CMK (cell line): ENCODE data around the gene NCOA6.
"Not testable (repeated sequence)": the region's sequence is repeated elsewhere in the genome, so short reads cannot be mapped to it uniquely, and the experiment has no call there.

Experiments
- DNase-seq: peaks from one replicate; pipeline ENCODE4 v3.0.0-alpha.2; 2010; ENCODE audit warnings: low read depth

Gene NCOA6

GRCh38 chr20:34774449-34774848 lies 51.0 kb downstream of the NCOA6 start:
- DNase-seq: no peak

- DNase-seq: no peak
These were observed 51.7 kb downstream of the NCOA6 start for GRCh38 chr20:34773726-34774125.

- no peak for DNase-seq
These were observed 53.0 kb downstream of the NCOA6 start for GRCh38 chr20:34772437-34772836.

- DNase-seq: no peak
These were observed 53.8 kb downstream of the NCOA6 start for GRCh38 chr20:34771680-34772081.

DNA sequence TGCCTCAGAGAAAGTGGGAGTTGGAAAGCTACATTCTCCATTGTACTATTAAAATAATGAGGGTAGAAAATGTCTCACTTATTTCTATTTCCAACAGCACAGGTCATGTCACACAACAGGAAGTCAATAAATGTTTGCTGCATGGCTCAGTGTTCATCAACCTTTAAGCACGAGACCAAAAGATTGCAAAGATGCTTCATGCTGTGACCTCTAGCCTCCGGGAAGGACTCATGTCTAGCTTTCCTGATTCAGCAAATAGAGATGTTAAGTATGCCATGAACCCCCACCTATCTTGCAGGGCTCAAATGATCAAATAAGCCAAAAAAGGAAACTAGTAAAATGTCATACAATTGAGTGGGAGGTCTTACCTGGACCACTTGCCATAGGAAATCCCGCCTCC lies 57.4 kb downstream of the NCOA6 start:
- DNase-seq: no peak

GRCh38 chr20:34762031-34762555 lies 63.4 kb downstream of the NCOA6 start:
- no peak for DNase-seq

DNA sequence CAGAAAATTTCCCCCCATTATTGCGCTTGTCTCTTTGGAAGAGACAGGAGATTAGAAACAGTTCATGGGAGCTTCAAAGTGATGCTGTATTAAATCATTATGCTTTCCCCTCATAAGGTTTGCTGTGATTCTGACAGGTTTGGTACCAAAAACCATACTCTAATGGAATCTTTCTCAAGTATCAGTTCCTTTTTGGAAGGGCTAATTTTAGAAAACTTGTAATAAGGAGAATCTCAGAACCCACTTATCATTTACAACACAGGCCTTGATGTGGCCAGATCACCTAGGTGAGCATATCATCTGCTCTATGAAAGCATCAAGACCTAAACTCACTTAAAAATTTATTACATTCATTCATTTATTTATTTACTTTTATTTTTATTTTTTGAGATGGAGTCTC lies 70.1 kb downstream of the NCOA6 start:
- no peak for DNase-seq

- no peak for DNase-seq
These were observed 70.8 kb downstream of the NCOA6 start for GRCh38 chr20:34754611-34755010.

- no peak for DNase-seq
These were observed 71.6 kb downstream of the NCOA6 start for GRCh38 chr20:34753706-34754461.

DNA sequence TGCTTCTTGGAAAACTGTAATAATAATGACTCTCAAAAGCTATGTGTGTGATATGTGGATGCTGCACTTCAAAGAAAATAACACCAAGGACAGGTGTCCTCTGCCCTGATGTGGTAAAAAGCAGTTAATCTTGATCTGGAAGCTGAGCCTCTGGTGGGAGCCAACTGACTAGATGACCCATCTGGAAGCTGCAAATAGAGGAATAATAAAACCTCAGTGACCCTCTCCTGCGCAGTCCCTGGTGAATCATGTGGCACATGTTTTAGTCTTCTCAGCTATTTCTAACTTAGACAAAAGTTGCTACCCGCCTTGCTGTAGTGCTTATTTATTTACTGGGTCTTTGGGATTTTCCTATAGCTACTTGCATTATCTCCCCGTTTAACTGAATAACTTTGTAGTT lies 74.0 kb downstream of the NCOA6 start:
- DNase-seq: no peak

DNA sequence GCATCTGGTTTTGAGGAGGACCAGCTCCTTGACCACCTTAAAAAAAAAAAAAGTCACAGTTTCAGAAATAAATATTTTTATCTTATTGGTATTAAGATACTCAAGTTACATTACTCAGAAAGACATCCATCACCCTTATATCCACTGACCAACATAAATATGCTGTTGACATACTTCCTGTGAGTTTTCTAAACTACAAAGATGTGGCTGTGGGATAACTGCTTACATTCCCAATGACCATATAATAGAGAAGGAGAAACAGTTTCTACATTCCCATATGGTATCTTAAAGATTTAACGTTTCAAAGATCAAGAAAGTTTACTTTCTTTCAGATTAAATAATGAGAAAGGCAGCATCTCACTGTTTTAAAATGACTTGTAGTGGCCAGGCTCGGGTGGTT lies 75.0 kb downstream of the NCOA6 start:
- DNase-seq: no peak

DNA sequence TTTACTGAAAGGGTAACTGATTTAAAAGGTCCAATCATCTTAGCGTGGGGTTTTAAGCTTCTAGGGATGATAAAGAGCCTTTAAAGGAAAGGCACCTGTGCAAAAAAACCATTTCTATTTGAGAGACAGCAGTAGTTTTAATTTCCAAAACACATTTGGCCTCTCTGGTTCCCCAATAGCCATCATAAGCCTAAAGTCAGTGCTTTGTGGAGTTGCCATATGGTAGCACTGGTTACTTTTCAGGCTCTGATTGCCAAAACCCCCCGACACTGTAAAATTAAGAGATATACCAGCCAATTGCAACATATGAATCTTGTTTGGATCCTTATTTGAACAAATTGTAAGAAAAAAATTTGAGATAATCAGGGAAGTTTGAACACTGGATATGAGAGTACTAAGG lies 76.7 kb downstream of the NCOA6 start:
- DNase-seq: no peak

DNA sequence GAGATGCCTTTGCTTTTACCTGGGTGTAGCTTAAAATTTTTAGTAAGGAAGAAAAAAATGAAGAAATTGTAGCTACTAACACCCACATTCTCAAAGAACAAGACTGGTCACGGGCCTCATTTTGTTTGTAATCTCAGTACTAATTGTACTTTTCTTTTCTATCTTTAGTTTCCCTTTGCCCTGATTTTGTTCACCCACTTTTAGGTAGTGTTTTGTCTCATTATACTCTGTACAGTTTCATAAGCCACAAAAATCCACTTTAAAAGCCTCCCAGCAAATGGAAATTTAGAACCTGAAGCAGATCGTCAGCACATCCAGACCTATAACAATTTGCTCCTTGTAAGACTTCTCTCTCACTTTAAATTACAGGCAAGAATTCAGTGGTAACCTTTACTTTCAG lies 78.0 kb downstream of the NCOA6 start:
- DNase-seq: no peak

- no peak for DNase-seq
These were observed 78.8 kb downstream of the NCOA6 start for GRCh38 chr20:34746674-34747073.

DNA sequence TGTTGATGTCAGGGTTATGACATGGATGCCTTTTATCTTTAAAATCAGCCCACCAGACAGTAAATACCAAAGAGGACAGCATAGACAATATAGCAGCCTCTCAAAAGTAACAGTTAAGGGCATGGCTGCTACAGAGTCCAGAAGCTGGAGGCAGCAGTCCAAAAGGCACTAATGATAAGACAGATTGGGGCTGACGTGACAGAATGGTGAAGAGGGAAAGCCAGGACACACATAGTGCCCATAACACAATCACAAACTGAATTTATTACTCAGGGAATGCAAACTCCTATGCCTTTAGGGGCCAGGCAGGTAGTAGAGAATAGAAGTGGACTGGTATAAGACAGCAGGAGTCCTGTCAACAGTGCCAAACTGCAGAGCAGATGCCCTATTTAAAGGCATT lies 80.6 kb downstream of the NCOA6 start:
- DNase-seq: no peak

DNA sequence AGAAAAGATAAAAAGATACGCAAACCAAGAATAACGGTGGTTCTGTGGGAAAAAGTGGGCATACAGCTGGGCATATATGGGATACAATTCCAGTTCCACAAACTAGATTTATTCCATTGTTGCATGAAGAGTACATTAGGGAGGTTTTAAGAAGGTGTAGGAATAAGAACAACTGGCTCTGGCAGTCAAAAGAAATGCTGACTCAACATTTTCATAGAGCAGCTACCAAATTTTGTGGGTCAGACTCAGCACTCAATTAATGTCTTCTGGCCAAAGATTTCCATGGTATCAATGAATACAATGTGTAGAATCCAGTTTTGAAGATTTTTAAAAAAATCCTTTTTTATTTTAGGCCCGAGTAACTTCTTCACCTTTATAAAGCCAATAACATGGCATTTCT lies 81.1 kb downstream of the NCOA6 start:
- no peak for DNase-seq

GRCh38 chr20:34743039-34743438 lies 82.4 kb downstream of the NCOA6 start:
- DNase-seq: no peak

- no peak for DNase-seq
These were observed 89.2 kb downstream of the NCOA6 start for GRCh38 chr20:34736106-34736735.

- no peak for DNase-seq
These were observed 92.9 kb downstream of the NCOA6 start for GRCh38 chr20:34732523-34732922.

GRCh38 chr20:34729416-34729815 lies 96.0 kb downstream of the NCOA6 start:
- DNase-seq: no peak

- no peak for DNase-seq
These were observed 101.3 kb downstream of the NCOA6 start for GRCh38 chr20:34724172-34724571.

DNA sequence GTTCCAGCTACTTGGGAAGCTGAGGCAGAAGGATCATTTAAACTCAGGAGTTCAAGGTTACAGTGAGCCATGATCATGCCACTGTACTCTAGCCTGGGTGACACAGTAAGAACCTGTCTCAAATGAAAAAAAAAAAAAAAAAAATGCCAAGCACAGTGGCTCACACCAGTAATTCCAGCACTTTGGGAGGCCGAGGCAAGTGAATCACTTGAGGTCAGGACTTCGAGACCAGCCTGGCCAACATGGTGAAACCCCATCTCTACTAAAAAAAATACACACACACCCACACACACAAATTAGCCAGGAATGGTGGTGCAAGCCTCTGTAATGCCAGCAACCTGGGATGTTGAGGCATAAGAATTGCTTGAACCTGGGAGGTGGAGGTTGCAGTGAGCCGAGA lies 102.9 kb downstream of the NCOA6 start:
- DNase-seq: not testable (repeated sequence)

GRCh38 chr20:34720266-34720665 lies 105.2 kb downstream of the NCOA6 start:
- DNase-seq: no peak
